GM12878 (cell line): Measurements from ENCODE around the gene SDK2. TPM values are rescaled to one million over a fixed set of nuclear protein-coding genes. Genes with fewer than 3 reads are reported as not detected.

Experiments
- ATAC-seq: fragments of 200-7000 bp; cut with Tn5 transposase; 3 replicates; pipeline ENCODE4 v1.9.1; 2020; ENCODE audit warnings: mild to moderate bottlenecking, moderate library complexity
- BruUV-seq: library from RNA; stranded (reverse); fragments of 400-500 nt; replicated peaks from 2 replicates; lab custom pipeline; 2021; lab: Mats Ljungman, UMichigan
- CTCF ChIA-PET: fragments of 300-600 bp; sonication (Branson Sonifier 250); formaldehyde crosslinking; extraction: SDS; loops from one replicate; lab custom pipeline; 2021; ENCODE audit warnings: inconsistent platforms; lab: Yijun Ruan, JAX
- POLR2A ChIA-PET: fragments of 350-600 bp; formaldehyde crosslinking; extraction: SDS; loops from one replicate; lab custom pipeline; 2021; ENCODE audit warnings: inconsistent platforms; lab: Charles Lee
- RAD21 ChIA-PET: fragments of 300-600 bp; sonication (Branson Sonifier 250); formaldehyde crosslinking; loops from one replicate; lab custom pipeline; 2023; ENCODE audit warnings: antibody characterized with exemption; ENCODE audit not compliant: unreplicated experiment; lab: Charles Lee
- SMC1A ChIA-PET: fragments of 300-600 bp; sonication (Branson Sonifier 250); formaldehyde crosslinking; loops from one replicate; lab custom pipeline; 2023; ENCODE audit not compliant: unreplicated experiment, uncharacterized antibody; lab: Charles Lee
- DNase-seq: peaks from one replicate; pipeline ENCODE4 v3.0.0-alpha.2; 2011; ENCODE audit warnings: low read depth, low spot score
- FAIRE-seq: peaks from 3 replicates; lab custom pipeline; 2011; peaks lifted over from hg19 to GRCh38; lab: Jason Lieb, UNC
- H2AFZ ChIP-seq: 2 replicates; pipeline ENCODE4 v1.6.0; 2011; ENCODE audit warnings: low read depth, low read length, control low read depth; ENCODE audit not compliant: control insufficient read depth
- H3K27ac ChIP-seq: 2 replicates; pipeline ENCODE4 v1.5.1; 2011; ENCODE audit warnings: control low read depth; ENCODE audit not compliant: control insufficient read depth, insufficient read depth
- H3K27me3 ChIP-seq, 2 experiments: replicated peaks in 1 of 2; 2 replicates each; pipeline versions ENCODE4 v1.6.0 to v1.6.1; 2011; ENCODE audit warnings: low read length in 1 of 2; ENCODE audit not compliant: control insufficient read depth in 2 of 2, insufficient read depth in 2 of 2
- H3K36me3 ChIP-seq, 2 experiments: 2 replicates each; pipeline ENCODE4 v1.5.1; 2011; ENCODE audit warnings: low read length in 1 of 2; ENCODE audit not compliant: control insufficient read depth in 2 of 2, insufficient read depth in 2 of 2
- H3K4me1 ChIP-seq: 2 replicates; pipeline ENCODE4 v1.6.1; 2011; ENCODE audit warnings: mild to moderate bottlenecking, low read length, moderate library complexity, mixed read lengths; ENCODE audit not compliant: control insufficient read depth, insufficient read depth
- H3K4me2 ChIP-seq: 2 replicates; pipeline ENCODE4 v1.6.0; 2011; ENCODE audit warnings: control low read depth; ENCODE audit not compliant: control insufficient read depth, insufficient read depth
- H3K4me3 ChIP-seq: fragments of 200-600 bp; sonication (generic); 2 replicates; pipeline ENCODE4 v1.5.1; 2016
- H3K79me2 ChIP-seq: 2 replicates; pipeline ENCODE4 v1.6.0; 2011; ENCODE audit warnings: low read length; ENCODE audit not compliant: control insufficient read depth, insufficient read depth
- H3K9ac ChIP-seq: 2 replicates; pipeline ENCODE4 v1.8.0; 2011; ENCODE audit warnings: low read length, control low read depth, mixed read lengths; ENCODE audit not compliant: control insufficient read depth, insufficient read depth
- H3K9me3 ChIP-seq: replicated peaks from 3 replicates; pipeline ENCODE4 v1.5.1; 2011; ENCODE audit warnings: mild to moderate bottlenecking, low read length; ENCODE audit not compliant: control insufficient read depth, insufficient read depth
- H4K20me1 ChIP-seq: 2 replicates; pipeline ENCODE4 v1.6.0; 2011; ENCODE audit not compliant: control insufficient read depth, insufficient read depth
- ESRRA ChIP-seq: IDR thresholded peaks from 2 replicates; pipeline ENCODE4 v1.6.1; 2012; ENCODE audit warnings: mild to moderate bottlenecking, low read length, improper control_type of control experiment
- MYC ChIP-seq: IDR thresholded peaks from 2 replicates; pipeline ENCODE4 v1.6.1; 2011; ENCODE audit warnings: mild to moderate bottlenecking, low read length, moderate library complexity, inconsistent platforms; ENCODE audit not compliant: insufficient read depth, insufficient replicate concordance, insufficient read length, severe bottlenecking
- NR2C2 ChIP-seq: IDR thresholded peaks from 2 replicates; pipeline ENCODE4 v1.6.1; 2011; ENCODE audit warnings: borderline replicate concordance, low read depth; ENCODE audit not compliant: control insufficient read depth, insufficient read length
- SIN3A ChIP-seq: IDR thresholded peaks from 2 replicates; pipeline ENCODE4 v1.6.1; 2012; ENCODE audit warnings: low read depth, low read length, improper control_type of control experiment
- SPI1 ChIP-seq: IDR thresholded peaks from 2 replicates; pipeline ENCODE4 v1.6.1; 2011; ENCODE audit warnings: low read depth, mild to moderate bottlenecking, low read length, moderate library complexity, borderline replicate concordance; ENCODE audit not compliant: insufficient read depth
- STAT1 ChIP-seq: fragments of 450-650 bp; conservative IDR thresholded peaks from 2 replicates; pipeline ENCODE4 v1.6.1; 2014; ENCODE audit warnings: antibody characterized with exemption, mild to moderate bottlenecking
- TCF3 ChIP-seq: IDR thresholded peaks from 2 replicates; pipeline ENCODE4 v1.6.1; 2012; ENCODE audit warnings: low read depth, mild to moderate bottlenecking, low read length, borderline replicate concordance; ENCODE audit not compliant: insufficient read depth
- WGBS: methylation state at CpG from one replicate; pipeline ENCODE4 v1.1.6; 2016; ENCODE audit warnings: low lambda C conversion rate; ENCODE audit not compliant: insufficient replicate concordance, insufficient coverage; ENCODE audit errors: missing lambda C conversion rate; 5-methylcytosine and 5-hydroxymethylcytosine counted together
- in situ Hi-C: fragments of 300-500 bp; cut with MboI; formaldehyde crosslinking; loops from 9 replicates; pipeline ENCODE4 v1.14.3; 2018; ENCODE audit warnings: mixed read lengths
- intact Hi-C: fragments of 100-400 bp; cut with micrococcal nuclease; formaldehyde crosslinking; loops from one replicate; pipeline ENCODE4 v1.14.2; 2022; ENCODE audit not compliant: unreplicated experiment
- polyA plus RNA-seq, 11 experiments: library from polyadenylated mRNA; depleted of rRNA in 4 of 11; unstranded in 6 of 11; stranded (reverse) in 5 of 11; fragments of >200 nt; fragmentation: Nextera tagmentation in 4 of 11; fragmentation: Illumina TruSeq in 1 of 11; extraction: Ambion mirVana in 4 of 11; extraction: Trizol in 1 of 11; gene quantifications; 1 replicate in 1 of 11; 2 replicates in 10 of 11; pipeline versions ENCODE4 v1.2.1 to v1.2.3, GENCODE V29; 2011 to 2016; ENCODE audit warnings: inconsistent platforms in 2 of 11, missing spikeins in 2 of 11, low read depth in 1 of 11
- total RNA-seq, 4 experiments: library from RNA; depleted of rRNA in 3 of 4; stranded (reverse); fragments of >200 nt in 3 of 4; fragmentation: Illumina TruSeq in 1 of 4; extraction: Trizol in 1 of 4; gene quantifications; 2 replicates each; pipeline versions ENCODE4 v1.2.1 to v1.2.3, GENCODE V29; 2013 to 2021

The SDK2 gene
- total and polyA plus RNA-seq, 10 of the 15 experiments (the other 5 are each of a cell fraction or from before 2014, with no cell fraction given), result 0.03 to 0.08 (median 0.03) TPM; not detected in 7

- BruUV-seq, result no TSS peak
- in situ Hi-C loops (no loop called here), intact Hi-C loops (no loop called here)
- DNase-seq (no peak), ATAC-seq (no peak), FAIRE-seq (no peak)
- Histone ChIP-seq H3K27me3 (peaks cover 3 to 4% of the 10 kb centered on the region in 2 experiments; a peak in 3 of 4 replicates), H3K79me2 (no peaks in the 10 kb centered on the region), H3K36me3 (no peaks in the 10 kb centered on the region), H3K27ac (no peak overlapping the region)
- ChIA-PET CTCF (no interaction called here), POLR2A (no interaction called here)
- no peak for TF ChIP-seq SPI1
- TF ChIP-seq TCF3, result no peak
- no peak for TF ChIP-seq STAT1
- no peak for TF ChIP-seq ESRRA
- no peak for TF ChIP-seq SIN3A
- TF ChIP-seq MYC, result no peak
- no peak for TF ChIP-seq NR2C2
- TF ChIP-seq, all 136 proteins: peak for 0
- H3K4me2 ChIP-seq, result no peak overlapping the region
- no peaks in the 10 kb centered on the region for H3K4me1 ChIP-seq
- SMC1A ChIA-PET, result no interaction called here
- WGBS, result 18% methylated on average over 17 of the region's 17 CpGs
- H4K20me1 ChIP-seq, result no peaks in the 10 kb centered on the region
- RAD21 ChIA-PET, result no interaction called here
- no peaks in the 10 kb centered on the region for H3K9me3 ChIP-seq
- H2AFZ ChIP-seq, result no peak overlapping the region
- no peak overlapping the region for H3K9ac ChIP-seq
- H3K4me3 ChIP-seq, result no peak overlapping the region
These were observed 98.9 kb downstream of the SDK2 start for GRCh38 chr17:73545109-73546032.
